GM12892 (cell line): ENCODE data around the gene CFAP61. TPM values are rescaled to one million over a fixed set of nuclear protein-coding genes. Genes with fewer than 3 reads are reported as not detected.
A peak's percentile ranks its signal among the peaks of the same experiment; 100 is the strongest.
"Not testable (repeated sequence)": the region's sequence is repeated elsewhere in the genome, so short reads cannot be mapped to it uniquely, and the experiment has no call there.

Experiments
- DNase-seq: peaks from one replicate; pipeline ENCODE4 v3.0.0; 2011; ENCODE audit not compliant: insufficient read length
- FAIRE-seq: peaks from 2 replicates; lab custom pipeline; 2011; peaks lifted over from hg19 to GRCh38; lab: Jason Lieb, UNC
- POLR2A ChIP-seq: IDR thresholded peaks from 2 replicates; pipeline ENCODE4 v1.6.1; 2011; ENCODE audit warnings: low read depth, low read length, control low read depth
- POLR2AphosphoS5 ChIP-seq: IDR thresholded peaks from 2 replicates; pipeline ENCODE4 v1.6.1; 2011; ENCODE audit warnings: low read depth, low read length, control low read depth
- TAF1 ChIP-seq: IDR thresholded peaks from 2 replicates; pipeline ENCODE4 v1.6.1; 2011; ENCODE audit warnings: low read depth, mild to moderate bottlenecking, control low read depth, low read length, borderline replicate concordance
- polyA plus RNA-seq: library from polyadenylated mRNA; unstranded; fragments of >200 nt; gene quantifications from one replicate; pipeline ENCODE4 v1.2.1, GENCODE V29; 2012; ENCODE audit warnings: missing spikeins, inconsistent platforms; ENCODE audit not compliant: missing spikeins

Gene CFAP61
- polyA plus RNA-seq, result 0.25 TPM

DNA sequence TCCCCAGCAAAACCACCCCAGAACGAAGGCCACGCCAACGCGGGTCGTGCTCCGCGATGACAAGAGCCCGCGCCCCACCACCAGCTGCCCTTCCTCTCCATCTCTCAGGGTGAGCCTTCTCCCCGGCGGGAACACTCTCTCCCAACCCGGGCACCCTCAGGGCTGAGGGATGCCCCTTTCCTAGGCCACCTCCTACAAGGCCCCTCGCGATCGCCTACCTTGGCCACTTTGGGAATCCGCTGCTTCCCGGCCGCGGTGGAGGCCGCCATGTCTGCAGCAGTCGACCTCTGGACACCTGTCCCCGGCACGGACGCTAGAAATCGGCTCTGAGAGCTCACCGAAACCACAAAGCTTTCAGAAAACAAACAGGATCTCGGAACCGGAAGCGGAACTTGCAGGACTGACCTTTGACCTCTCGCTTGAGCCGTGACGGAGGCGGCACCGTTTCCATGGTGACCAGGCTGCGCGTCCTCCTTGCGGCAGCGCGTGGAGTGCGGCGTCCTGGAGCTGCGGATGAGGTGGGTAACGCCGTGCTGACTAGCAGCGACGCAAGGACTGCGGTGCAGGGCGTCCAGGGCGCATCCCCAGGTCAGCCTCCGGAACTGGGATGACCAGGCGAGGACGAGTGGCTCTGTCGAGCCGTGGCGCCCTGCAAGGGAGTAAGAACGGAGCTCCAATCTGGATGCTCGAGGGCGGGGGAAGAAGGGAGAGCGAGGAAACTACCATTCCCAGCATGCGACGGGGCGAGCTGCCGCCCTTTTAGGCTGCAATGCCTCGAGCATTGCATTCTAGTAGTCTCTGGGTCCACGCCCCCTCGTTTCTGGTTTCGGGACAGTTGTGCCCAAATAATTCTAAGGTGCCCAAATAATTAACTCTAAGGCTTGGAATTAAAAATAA lies at the start of gene CFAP61, which contains the start of gene CRNKL1:
Gene CFAP61 (plus strand): TSS at position 459 of the 897 bp plus-strand sequence. CDS start 4,122 bp downstream, outside the sequence.
Gene CRNKL1 (minus strand): TSS at position 393 of the 897 bp plus-strand sequence. CDS start 124 bp downstream, at position 269.
- FAIRE-seq (peak; percentile 100), DNase-seq (peak; percentile 76)
- peak; percentile 72; the same call in 1 of the 2 replicates for TF ChIP-seq POLR2A
- peak; percentile 76 for TF ChIP-seq POLR2AphosphoS5
- peak; percentile 45; the same call in 1 of the 2 replicates for TF ChIP-seq TAF1

DNA sequence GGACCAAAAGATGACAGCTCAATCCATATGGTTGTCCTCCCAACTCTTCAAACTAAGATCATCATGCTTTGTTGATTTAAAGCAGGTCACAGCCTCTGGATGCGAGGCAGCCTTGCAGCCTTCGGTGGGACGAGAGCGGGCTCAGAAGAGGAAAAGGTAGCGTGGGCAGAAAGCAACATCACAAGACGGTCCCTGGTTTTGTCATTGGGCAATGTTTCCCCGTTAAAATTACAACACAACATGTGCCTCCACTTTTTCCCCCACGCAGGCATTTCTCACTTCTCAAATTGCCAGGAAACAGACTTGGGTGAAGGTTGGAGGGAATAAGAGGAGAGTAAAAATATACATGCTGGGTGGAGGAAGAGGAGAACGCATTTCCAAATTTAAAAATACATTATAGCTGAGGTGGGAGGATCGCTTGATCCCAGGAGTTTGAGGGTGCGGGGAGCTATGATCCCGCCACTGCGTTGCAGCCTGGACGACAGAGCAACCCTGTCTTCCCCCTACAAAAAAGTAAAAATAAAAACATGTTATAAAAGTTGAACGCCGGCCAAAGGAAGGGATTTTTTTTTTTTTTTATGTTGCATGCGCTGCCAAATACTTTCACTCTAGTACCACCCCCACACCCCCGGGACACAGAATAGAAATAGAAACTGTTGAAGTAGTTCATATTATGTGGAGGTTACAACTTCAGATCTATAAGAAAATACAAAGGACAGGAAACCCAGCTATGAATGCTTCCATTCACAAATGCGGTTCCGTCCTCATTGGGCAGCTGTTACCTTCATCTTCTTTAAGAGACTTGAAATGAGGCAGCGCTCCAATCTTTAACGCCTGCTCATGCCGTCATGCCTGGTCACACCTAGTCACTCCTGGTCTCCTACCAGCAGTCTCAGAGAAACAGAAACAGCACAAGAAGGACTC lies 49.0 kb upstream of the CFAP61 start:
- FAIRE-seq (no peak), DNase-seq (no peak)
- TF ChIP-seq POLR2AphosphoS5, result no peak
- TF ChIP-seq POLR2A, result no peak
- no peak for TF ChIP-seq TAF1

- not testable (repeated sequence) for DNase-seq, FAIRE-seq
These were observed 48.4 kb upstream of the CFAP61 start for GRCh38 chr20:20003955-20004322.

GRCh38 chr20:20005342-20005741 lies 47.0 kb upstream of the CFAP61 start:
- no peak for TF ChIP-seq POLR2AphosphoS5
- TF ChIP-seq POLR2A, result no peak
- no peak for TF ChIP-seq TAF1
- FAIRE-seq (no peak), DNase-seq (no peak)

- FAIRE-seq (no peak), DNase-seq (no peak)
- TF ChIP-seq TAF1 (no peak), POLR2A (no peak), POLR2AphosphoS5 (no peak)
These were observed 42.5 kb upstream of the CFAP61 start for GRCh38 chr20:20009784-20010253.

DNA sequence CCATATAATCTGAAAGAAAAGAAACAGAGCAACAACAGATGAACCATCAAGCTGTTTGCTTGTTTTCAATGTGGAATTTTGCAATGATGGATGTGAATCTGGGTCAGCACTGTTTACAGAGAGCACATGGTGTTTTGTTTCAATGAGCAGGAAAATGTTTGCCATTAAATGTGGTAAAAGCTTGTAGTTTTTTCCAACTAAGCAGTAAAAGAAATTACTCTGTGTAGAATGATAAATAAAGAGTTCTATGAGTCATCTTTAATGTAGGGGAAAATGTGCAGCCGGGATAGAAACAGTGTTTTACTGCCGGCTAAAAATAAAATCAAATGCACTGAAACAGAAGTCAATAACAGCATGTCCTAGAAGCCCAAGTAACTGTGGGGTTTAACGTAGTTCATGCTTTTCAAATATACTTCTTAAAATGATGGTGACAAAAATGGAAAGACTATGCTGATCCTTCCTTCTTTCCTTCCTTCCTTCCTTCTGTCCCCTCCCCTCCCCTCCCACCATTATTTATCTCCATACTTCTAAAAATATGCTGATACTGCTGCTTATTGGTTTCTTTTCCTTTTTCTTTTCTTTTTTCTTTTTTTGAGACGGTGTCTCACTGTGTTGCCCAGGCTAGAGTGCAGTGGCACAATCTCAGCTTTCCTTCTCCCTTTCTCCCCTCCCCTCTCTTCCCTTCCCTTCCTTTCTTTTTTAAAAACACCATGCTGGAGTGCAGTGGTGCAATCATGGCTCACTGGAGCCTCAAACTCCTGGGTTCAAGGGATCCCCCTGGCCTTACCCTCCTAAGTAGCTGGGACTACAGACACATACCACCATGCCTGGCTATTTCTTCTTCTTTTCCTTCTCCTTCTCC lies 41.5 kb upstream of the CFAP61 start:
- FAIRE-seq (no peak), DNase-seq (no peak)
- no peak for TF ChIP-seq TAF1
- TF ChIP-seq POLR2AphosphoS5, result no peak
- TF ChIP-seq POLR2A, result no peak

DNA sequence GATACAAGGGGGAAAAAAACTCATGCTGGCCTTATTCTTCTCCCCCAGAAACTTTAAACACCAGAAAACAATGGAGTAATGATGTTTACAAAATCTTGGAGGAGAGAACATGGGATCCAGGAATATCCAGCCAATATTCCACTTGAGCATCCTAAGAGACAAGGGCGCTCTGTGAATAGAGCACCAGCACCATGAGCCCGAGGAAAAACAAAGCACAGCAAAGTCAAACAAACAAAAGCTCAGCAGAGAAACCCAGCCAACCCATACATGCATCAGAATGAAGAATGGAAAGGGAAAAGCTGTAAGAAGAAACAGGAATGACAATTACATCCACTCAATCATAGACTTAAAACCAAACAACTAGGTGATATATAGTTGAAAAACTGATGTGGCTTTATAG lies 39.8 kb upstream of the CFAP61 start:
- no peak for TF ChIP-seq TAF1
- no peak for TF ChIP-seq POLR2A
- TF ChIP-seq POLR2AphosphoS5, result no peak
- FAIRE-seq, result no peak
- no peak for DNase-seq

- TF ChIP-seq TAF1, result no peak
- TF ChIP-seq POLR2A, result no peak
- no peak for TF ChIP-seq POLR2AphosphoS5
- FAIRE-seq (no peak), DNase-seq (no peak)
These were observed 37.7 kb upstream of the CFAP61 start for GRCh38 chr20:20014659-20015058.

- TF ChIP-seq POLR2A (peak; percentile 59; the same call in 1 of the 2 replicates), TAF1 (no peak)
- peak; percentile 89 for DNase-seq
- FAIRE-seq, result peak; percentile 91
These were observed 35.1 kb upstream of the CFAP61 start, which contains the start of gene NAA20 for GRCh38 chr20:20017001-20017843. Gene NAA20 (plus strand): TSS chr20:20017362. CDS start chr20:20017397, 35 bp downstream.

DNA sequence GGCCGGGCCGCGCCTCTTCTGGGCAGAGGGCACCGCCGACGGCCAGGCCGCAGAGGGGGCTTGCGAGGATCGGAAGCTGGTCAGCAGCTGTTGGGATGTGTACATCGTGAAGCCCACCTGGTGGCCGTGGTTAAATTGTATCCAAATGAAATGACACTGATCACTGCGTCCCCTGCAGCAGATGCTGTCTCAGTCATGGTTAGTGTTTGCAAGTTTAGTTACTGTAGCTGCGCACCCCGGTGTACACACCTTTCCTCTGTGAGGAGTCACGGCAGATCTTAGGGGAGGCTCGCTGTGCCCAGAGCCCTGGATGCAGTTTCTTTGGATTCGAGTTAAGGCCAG lies 34.5 kb upstream of the CFAP61 start:
- FAIRE-seq (peak; percentile 67), DNase-seq (no peak)
- TF ChIP-seq POLR2A (no peak), TAF1 (no peak), POLR2AphosphoS5 (no peak)
